T-helper 1 cell treated with Interleukin-12 subunit alpha and Interleukin-12 subunit beta and Interleukin-4 antibody, amounts not matched to agents 30 ng/mL and 1 ng/mL, for 36 hours (primary cell): Measurements from ENCODE around the gene RAD51B. TPM values are rescaled to one million over a fixed set of nuclear protein-coding genes. Genes with fewer than 3 reads are reported as not detected.
"Not testable (repeated sequence)": the region's sequence is repeated elsewhere in the genome, so short reads cannot be mapped to it uniquely, and the experiment has no call there.

Experiments
- intact Hi-C: fragments of 100-400 bp; cut with micrococcal nuclease; formaldehyde crosslinking; loops from one replicate; pipeline ENCODE4 v1.15.1; 2024
- total RNA-seq: library from RNA; stranded (reverse); gene quantifications from 2 replicates; pipeline ENCODE4 v1.2.3, GENCODE V29; 2022

RAD51B gene
- total RNA-seq, 1 donor from 2014 or later: 24.4 TPM

DNA sequence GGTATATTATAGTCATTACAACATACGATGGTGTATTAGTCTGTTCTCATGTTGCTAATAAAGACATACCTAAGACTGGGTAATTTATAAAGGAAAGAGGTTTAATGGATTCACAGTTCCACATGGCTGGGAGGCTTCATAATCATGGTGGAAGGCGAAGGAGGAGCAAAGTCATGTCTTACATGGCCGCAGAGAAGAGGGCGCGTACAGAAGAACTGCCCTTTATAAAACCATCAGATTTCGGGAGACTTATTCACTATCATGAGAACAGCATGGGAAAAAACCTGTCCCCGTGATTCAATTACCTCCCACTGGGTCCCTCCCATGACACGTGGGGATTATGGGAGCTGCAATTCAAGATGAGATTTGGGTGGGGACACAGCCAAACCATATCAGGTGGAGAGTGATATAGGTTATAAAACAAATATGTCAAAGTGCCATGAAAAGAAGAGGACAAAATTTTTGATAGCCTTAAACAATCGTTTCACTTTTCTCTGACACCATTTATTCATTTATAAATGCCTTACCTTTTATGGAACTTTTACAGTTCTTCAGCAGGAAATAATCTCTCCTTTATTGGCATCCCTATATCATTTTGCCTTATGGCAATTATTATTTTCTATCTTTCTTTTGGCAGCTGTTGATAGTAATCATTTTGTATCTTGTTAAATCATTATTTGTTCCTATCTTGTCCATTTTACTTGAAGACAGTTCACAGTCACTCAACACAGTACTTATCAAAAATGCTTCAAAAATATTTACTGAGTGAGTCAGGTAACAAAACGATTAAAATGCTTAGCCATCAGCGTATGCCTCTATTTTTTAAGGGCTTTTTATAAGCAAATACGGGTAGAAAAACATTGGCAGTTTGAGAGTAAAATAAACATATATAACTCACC lies 196.0 kb downstream of the RAD51B start:
- intact Hi-C loops: no loop called here

DNA sequence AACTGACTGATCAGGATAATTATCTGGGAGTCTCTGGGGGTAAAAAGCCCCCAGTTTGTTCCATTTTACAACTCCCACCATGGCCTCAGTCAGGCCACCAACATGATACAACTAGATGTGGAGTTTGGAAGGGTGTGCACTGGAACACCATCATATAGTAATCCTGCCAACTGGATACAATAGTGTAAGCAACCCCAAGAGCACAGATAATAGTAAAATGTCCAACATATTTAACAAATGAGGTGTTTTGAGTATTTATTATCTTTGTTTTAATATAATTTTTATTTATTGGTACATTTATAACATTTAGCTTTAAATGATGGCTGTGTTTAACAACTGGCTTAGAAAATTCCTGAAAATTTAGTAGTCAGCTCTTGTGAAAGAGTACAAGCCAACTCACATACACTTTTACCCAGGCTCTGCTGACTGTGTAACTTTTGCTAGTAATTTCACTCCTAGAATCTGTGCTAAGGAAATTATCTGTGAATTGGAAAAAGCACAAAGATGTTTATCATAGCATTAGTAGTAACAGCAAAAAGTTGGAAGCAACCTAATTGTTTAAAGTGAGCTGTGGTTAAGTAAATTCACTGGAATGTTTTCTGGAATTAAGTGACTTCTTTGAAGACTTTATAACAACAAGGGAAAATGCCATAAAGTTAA lies 196.8 kb downstream of the RAD51B start:
- intact Hi-C loops: no loop called here

DNA sequence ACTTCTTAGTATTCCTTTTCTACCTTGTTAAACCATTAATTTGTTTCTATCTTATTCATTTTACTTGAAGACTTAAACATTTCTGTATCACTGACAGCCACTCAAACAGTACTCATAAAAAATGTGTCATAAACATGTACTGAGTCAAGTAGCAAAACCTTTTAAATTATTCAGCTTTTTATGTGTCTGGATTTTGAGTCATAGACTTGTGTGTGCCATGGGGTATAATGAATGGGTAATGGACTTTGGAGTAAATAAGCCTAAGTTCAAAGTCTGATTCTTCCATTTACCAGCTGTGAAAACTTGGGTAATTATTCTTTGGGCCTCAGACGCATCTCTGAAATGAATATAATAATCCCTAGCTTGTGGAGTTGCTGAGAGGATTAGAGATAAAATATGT lies 199.0 kb downstream of the RAD51B start:
- intact Hi-C loops: no loop called here

DNA sequence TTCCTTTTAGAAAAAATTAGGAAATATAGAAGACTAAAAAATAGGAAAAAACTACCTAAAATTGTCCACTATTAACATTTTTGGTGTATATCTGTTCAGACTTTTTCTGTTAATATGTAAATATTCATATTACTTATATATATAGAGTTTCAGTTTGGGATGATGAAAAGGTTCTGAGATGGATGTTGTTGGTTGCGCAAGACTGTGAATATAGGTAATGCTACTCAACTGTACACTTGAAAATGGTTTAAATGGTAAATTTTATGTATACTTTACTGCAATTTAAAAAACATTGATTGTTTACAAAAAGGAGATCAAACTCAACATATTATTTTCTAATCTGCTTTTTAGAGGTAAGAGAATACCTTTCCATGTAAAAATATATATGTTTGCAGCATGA lies 200.9 kb downstream of the RAD51B start:
- intact Hi-C loops: no loop called here

DNA sequence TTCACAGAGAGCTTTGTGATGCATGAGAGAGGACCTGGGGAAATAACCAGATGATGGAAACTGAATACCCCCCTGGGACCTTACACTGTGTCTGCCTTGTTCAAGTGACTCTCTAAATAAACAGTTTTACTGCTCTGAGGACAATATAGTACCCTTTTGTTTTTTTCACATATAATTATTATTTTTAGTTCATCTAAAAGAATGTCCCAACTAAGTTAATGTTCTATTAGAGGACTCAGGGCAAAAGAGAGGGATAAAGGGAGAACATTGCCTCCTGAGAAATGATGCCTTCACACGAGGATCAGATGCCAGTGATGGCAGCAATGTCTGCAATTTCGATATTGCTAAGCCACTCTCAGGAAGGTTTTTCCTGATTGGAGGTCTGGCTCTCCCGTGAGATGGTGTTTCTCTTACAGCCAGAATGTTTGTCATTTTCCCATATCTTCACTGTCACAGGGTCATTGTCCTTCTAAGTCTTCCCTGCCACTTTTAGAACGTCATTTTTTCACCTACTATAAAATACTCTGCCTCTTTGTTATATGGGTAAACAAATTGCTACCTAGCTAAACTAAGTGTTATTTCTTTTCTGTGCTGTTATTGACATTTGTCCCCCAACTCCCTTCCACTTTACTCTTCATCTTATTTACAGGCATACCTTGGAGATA lies 201.6 kb downstream of the RAD51B start:
- intact Hi-C loops: no loop called here

DNA sequence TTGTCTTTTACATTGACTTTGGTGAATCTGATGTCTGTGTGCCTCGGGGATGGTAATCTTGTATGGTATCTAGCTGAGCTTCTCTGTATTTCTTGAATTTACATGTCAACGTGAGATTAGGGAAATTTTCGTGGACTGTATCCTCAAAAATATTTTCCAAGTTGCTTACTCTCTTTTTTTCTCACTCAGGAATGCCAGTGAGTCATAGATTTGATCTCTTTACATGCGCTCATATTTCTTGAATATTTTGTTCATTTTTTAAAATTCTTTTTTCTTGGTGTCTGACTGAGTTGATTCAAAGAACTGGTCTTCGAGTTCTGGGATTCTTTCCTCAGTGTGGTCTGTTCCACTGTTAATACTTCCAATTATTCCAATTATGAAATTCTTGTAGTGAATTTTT lies 207.7 kb downstream of the RAD51B start:
- intact Hi-C loops: no loop called here

DNA sequence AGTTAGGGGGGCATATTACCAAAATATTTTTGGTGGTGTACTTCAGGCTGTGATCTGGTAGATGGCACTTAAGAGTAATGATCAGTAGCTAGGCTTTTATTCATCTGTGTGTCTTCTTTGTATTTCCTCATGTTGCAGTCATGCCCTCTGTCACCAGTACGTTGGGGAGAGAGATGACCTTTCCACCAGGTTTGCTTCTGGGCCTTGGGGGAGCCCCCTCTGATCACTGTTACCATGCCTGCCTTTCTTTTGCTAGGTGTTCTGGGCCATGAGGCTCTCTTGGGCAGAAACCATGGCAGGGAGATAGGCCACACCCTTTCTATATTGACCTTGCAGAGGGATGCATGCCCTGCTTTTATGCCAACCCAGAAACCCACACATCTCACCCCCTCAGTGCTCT lies 208.5 kb downstream of the RAD51B start:
- intact Hi-C loops: no loop called here

DNA sequence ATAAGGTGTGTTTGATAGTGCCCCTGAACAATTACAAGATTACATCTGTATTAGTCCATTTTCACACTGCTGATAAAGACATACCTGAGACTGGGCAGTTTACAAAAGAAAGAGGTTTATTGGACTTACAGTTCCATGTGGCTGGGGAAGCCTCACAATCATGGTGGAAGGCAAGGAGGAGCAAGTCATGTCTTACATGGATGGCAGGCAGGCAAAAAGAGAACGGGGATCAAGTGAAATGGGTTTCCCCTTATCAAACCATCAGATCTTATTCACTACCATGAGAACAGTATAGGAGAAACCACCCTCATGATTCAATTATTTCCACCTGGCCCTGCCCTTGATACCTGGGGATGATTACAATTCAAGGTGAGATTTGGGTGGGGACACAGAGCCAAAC lies 211.4 kb downstream of the RAD51B start:
- intact Hi-C loops: not testable (repeated sequence)

DNA sequence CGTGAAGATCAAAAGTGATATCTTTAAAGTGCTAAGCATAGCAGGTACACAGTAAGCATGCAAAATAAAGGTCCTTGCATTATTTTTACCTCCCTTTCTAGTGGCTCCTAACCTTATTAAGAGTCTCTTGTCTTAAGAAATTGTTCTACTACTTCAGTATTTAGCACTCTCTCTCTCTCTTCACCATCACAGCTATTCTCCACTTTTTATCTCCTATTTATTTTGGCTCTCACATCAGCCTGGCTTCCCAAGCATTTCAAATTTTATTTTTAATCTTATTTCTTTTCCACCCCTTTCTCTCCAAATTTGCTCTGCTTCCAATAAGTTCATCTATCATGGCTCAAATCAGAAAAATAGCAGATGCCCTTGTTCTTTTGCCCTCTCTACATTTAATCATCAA lies 212.6 kb downstream of the RAD51B start:
- intact Hi-C loops: no loop called here

DNA sequence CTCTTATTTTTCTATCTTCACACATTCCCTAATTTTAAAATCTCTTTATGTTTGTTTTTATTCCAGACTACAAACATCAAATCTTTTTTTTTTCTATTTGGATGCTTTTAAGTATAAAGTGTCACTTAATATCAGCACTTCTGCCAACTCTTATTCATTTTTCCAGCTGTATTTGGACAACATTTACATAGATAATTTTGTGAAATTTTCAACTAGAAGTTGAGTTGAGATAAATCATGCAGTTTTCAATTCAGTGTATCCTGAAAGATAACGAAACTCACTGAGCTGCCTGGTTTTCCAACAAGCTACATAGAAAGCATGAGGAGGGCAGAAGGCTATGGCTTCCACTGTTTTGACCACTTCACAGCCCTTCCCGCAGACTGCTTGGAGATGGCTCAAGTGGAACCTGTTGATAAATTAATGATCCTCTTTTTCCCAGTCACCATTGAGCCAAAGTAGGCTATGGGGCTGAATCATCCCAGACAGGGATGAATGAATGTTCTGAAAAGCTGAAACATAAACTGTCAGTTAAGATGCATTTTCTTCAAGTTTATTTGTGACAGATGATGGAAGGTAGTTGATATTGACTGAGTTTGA lies 213.9 kb downstream of the RAD51B start:
- intact Hi-C loops: no loop called here

DNA sequence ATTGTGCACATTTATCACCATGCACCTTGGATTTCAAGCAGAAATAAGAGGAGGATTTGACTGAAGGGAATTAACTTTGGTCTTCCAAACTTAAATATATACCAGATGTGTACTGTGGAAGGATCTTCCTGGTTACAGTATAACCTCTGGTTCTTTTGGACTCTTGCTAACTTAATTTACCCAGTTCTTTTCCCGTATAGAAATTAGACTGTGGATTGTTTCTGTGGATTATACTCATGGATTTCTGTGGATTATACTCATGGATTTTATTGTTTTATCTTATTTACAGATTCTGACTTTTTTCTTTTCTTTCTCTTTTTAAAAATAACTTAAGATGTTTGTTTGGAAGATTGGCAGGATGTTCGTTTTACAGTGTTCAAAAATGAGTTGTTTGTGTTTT lies 215.3 kb downstream of the RAD51B start:
- intact Hi-C loops: no loop called here

DNA sequence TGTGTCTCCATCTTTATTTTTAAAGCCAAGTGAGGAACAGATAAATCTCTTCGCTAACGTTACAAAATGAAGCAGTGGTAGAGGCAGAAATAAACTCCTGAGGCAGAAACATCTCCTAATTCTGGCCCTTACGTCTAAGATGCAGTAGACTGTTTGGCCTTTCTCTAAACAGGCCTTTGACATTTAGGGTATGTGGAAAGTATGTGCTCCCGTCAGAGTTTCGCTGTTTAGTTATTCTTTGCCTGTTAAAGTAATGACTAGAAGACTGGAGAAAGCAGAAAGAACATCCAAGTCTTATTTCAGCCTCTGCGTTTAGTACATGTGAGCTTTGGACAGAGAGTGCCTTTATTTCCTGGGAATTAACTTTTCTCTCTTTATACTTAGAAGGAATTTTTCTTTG lies 216.6 kb downstream of the RAD51B start:
- intact Hi-C loops: no loop called here

DNA sequence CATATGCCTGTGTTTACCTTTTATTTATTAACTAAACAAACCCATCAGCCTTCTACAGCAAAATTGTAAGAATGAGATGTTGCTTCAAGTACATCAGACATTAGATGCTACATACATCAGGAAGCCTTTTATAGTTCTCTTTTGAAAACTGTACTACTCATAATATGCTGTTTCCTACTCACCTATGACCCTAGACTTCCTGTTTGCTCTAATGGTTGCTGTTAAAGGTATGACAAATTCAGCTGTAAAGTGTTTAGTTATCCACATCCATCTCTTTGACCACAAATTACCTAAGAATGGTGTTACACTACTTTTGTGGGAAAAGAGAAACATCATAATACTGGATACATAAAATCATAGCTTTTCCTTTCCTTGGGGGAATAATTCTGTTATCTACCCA lies 220.0 kb downstream of the RAD51B start:
- intact Hi-C loops: no loop called here

DNA sequence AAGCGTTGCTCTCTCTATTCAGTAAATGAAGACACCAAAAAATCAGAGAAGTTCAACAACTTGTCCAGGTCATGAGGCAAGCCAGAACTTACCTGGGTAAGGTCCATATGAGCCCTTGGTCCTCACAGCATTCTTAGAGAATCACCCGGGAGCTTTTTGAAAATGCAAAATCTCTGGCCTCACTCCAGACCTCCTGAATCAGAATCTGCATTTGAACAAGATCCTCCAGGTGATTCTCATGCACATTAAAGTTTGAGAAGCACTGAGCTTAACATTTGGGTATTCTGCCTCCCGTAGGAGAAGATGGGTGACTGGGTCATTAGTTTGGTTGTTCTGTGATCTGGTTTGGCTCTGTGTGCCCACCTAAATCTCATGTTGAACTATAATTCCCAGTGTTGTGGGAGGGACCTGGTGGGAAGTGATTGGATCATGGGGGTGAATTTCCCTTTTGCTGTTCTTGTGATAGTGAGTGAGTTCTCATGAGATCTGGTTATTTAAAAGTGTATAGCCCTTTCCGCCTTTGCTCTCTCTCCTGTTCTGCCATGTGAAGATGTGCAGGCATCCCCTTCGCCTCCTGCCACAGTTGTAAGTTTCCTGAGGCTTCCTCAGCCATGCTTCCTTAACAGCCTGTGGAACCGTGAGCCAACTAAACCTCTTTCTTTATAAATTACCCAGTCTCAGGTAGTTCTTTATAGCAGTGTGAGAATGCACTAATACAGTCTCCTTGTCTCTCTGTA lies 221.2 kb downstream of the RAD51B start:
- intact Hi-C loops: no loop called here

DNA sequence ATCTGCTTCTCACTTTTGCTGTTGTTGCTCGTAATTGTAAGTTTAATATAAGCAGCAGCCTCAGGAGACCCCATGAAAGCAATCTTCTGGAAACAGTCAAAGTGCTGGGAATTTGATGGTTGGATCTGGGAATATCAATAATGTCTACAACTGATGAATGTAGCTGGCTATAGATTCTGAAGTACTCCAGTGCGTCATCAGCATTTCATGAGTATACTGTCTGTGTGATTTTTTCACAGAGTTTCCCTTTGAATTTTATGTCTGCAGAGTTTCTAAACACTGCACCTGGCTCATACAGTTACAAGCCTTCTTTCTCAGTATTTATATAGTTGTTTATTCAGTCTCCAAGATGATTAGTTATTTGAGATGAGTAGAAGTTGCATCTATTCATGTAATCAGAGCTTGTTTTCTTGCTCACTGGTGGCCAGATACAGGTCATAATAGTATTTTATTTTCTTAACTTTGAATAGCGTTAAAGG lies 222.3 kb downstream of the RAD51B start:
- intact Hi-C loops: no loop called here

DNA sequence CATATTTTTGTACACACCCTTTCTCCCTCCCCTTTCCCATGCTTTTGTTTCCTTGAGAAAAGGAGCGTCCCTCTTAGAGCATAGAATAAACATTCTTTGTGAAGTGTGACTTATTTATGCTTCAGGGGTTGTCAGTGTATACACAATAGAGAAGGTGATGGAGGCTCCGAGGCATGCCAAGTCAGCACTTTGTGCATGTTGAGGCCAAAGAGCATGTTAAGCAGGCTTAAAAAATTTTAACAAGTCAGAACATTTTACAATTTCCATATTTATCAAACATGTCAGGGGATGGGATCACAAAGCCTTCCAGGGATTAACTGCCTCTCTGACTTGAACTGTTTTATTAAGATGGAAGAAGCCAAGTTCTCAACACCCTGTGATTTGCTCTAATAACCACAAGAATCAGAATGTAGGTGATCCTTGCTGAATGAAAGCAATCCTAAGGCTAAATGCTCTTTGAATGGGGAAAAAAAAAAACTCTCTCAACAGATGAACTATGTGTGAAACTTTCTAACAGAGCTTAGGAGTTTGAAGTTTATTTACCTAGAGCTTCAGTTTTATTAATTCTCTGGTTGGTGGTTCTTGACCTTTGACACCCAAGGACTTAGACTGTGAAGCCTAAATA lies 223.1 kb downstream of the RAD51B start:
- intact Hi-C loops: no loop called here

DNA sequence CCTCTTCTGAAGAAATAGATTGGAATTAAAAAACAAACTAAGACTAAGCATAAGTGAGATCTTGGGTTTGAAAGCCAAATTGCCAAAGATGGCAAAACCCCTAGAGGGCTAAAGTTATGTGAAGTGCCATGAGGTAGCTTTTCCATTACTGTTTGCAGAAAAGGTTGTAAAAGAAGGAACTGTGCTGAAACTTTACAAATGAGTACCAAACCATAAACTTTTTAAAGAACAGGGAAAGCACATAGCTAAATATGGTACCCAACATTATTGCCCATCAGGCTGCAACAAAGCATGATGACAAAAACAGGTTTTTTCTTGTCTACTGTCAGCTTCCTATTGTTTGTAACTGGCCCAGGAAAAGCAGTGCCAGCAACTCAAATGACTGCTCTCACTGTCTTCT lies 224.2 kb downstream of the RAD51B start:
- intact Hi-C loops: no loop called here

DNA sequence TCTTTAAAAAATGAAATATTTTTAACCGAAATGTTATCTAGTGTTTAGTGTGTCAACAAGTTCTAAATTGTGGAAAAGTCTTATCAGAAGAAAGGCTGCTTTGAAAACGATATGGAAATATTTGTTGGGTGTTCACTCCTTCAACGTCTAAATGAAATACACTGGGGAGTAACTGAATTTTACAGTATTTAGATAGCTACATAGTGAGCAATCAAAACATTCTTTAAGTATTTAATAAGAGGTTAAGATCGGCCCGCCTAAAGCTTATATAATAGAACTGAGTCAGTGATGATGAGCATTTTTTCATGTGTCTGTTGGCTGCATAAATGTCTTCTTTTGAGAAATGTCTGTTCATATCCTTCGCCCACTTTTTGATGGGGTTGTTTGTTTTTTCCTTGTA lies 228.3 kb downstream of the RAD51B start:
- intact Hi-C loops: no loop called here

DNA sequence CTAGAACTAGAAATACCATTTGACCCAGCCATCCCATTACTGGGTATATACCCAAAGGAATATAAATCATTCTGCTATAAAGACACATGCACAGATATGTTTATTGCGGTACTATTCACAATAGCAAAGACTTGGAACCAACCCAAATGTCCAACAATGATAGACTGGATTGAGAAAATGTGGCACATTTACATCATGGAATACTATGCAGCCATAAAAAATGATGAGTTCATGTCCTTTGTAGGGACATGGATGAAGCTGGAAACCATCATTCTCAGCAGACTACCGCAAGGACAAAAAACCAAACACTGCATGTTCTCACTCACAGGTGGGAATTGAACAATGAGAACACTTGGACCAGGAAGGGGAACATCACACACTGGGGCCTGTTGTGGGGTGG lies 229.2 kb downstream of the RAD51B start:
- intact Hi-C loops: not testable (repeated sequence)

DNA sequence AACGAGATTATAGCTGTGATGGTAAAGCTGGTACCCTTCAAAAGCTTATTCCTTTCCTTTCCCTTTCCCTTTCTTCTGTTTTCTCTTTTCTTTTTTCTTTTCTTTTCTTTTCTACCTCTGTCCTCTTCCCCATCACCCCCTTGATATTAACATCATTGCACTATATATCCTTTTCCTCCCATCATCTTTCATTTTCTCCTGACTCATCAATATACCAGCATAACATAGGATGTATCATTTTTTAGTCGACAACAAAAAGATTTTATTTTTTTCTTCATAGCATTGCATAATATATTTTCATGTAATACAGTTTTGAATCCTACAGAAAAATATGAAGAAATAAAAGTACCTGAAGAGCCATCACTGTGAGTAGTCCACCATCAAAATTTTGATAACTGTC lies 230.6 kb downstream of the RAD51B start:
- intact Hi-C loops: no loop called here

DNA sequence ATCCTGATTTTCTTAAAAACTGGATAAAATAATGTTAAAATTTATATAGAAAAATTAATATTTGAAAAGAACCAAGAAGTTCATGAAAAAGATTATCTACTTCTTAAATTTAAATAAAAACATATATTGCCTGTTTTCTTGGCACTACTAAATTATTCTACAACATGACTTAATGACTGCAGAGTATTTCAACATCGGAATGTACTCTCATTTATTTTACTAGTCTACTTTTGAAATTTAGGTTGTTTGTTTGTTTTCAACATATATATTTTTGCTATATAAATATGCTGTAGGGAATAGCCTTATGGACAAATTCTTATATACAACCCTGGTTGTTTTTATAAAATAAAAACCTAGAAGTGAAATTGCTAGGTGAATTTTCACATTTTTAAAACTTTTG lies 231.6 kb downstream of the RAD51B start:
- intact Hi-C loops: no loop called here
